ENCODE measurements around the gene BLCAP. TPM values are rescaled to one million over a fixed set of nuclear protein-coding genes. Genes with fewer than 3 reads are reported as not detected.

BLCAP gene
- total RNA-seq, 2 donors from 2014 or later = 24.1 to 44.8 TPM

DNA sequence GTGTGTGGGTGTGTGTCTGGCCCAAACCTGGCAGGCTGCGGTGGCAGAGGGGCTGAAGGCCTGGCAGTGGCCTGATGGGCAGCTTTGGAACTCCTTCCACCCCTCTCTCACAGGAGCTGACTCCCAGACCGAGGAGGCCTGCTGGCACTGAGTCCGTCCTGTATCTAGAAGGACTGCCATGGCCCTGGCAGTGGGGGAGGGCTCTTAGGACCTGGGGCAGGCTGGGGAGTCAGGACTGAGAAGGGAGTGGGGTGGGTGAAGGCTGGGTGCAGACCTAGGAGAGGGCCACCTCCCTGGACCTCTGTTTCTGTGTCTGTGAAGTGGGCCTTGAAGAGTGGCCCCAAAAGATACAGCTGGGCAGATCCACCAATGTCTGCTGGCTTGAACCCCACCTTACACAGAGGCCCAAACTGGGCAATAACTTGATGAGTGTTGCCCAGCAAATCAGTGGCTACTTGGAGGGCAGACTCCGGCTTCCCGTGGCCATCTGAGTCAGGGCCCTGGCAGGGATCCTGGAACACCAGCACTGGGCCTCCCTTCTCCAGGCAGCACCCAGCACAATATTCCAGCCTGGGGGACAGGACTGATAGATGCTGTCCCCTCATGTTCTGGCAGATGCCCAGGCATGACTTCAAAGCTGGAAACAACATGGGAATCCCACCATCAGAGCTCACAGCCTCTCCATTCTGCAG, 46.7 kb upstream of the BLCAP start:
- H3K4me1 ChIP-seq = no peaks in the 10 kb centered on the region
- no peaks in the 10 kb centered on the region for H3K36me3 ChIP-seq (replicated peaks in 1 of 2; ENCODE audit: insufficient read depth in 1 of 2, low read depth in 2 of 2)
- no peak overlapping the region for H3K27ac ChIP-seq
- ATAC-seq (no peak), DNase-seq (no peak)
- no peaks in the 10 kb centered on the region for H3K9me3 ChIP-seq
- intact Hi-C loops (cut with DNase I) = no loop called here
- WGBS, 2 donors = 72 to 75% methylated on average over 4 to 5 of the region's 5 CpGs
- TF ChIP-seq, protein P1, sequence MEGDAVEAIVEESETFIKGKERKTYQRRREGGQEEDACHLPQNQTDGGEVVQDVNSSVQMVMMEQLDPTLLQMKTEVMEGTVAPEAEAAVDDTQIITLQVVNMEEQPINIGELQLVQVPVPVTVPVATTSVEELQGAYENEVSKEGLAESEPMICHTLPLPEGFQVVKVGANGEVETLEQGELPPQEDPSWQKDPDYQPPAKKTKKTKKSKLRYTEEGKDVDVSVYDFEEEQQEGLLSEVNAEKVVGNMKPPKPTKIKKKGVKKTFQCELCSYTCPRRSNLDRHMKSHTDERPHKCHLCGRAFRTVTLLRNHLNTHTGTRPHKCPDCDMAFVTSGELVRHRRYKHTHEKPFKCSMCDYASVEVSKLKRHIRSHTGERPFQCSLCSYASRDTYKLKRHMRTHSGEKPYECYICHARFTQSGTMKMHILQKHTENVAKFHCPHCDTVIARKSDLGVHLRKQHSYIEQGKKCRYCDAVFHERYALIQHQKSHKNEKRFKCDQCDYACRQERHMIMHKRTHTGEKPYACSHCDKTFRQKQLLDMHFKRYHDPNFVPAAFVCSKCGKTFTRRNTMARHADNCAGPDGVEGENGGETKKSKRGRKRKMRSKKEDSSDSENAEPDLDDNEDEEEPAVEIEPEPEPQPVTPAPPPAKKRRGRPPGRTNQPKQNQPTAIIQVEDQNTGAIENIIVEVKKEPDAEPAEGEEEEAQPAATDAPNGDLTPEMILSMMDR (IDR thresholded peaks at IDR 0.05) = no peak
- no peak for TF ChIP-seq POLR2A (IDR thresholded peaks at IDR 0.05)
- H3K4me3 ChIP-seq = no peak overlapping the region
- H3K27me3 ChIP-seq = no peaks in the 10 kb centered on the region

DNA sequence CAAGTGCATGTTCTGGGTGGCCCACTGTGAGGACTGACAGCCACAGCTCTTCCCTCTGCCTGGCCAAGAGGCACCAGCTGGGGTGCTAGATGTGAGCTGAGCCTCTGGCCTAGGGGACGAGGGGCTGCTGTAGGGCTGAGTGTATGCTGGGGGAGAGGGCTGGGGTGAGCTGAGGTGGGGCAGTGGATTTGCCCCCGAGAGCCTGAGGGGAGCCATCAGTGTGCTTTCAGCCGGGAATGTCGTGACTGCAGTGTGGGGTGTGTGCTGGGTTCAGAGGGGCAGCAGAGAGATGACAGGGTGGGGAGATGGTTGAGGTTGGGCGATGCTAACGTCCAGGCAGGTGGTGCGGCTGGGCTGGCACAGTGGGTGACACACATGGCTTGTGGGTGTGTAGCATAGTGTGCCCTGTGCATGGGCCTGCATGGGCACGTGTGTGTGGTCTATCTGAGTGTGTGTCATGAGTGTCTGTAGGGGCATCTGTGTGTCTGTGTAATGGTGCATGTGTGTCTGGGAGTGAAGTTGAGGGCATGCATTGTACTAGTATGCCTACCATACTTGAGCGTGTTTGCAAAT, 46.0 kb upstream of the BLCAP start:
- H3K9me3 ChIP-seq = no peaks in the 10 kb centered on the region
- H3K36me3 ChIP-seq (replicated peaks in 1 of 2; ENCODE audit: insufficient read depth in 1 of 2, low read depth in 2 of 2) = no peaks in the 10 kb centered on the region
- no peak overlapping the region for H3K27ac ChIP-seq
- DNase-seq = no peak
- no peaks in the 10 kb centered on the region for H3K4me1 ChIP-seq
- intact Hi-C loops (cut with DNase I) = no loop called here
- no peak for ATAC-seq
- no peak overlapping the region for H3K4me3 ChIP-seq
- TF ChIP-seq, protein P1 (IDR thresholded peaks at IDR 0.05) = no peak
- TF ChIP-seq POLR2A (IDR thresholded peaks at IDR 0.05) = no peak
- WGBS, 2 donors = 64 to 67% methylated on average over 4 to 9 of the region's 9 CpGs
- H3K27me3 ChIP-seq = no peaks in the 10 kb centered on the region

DNA sequence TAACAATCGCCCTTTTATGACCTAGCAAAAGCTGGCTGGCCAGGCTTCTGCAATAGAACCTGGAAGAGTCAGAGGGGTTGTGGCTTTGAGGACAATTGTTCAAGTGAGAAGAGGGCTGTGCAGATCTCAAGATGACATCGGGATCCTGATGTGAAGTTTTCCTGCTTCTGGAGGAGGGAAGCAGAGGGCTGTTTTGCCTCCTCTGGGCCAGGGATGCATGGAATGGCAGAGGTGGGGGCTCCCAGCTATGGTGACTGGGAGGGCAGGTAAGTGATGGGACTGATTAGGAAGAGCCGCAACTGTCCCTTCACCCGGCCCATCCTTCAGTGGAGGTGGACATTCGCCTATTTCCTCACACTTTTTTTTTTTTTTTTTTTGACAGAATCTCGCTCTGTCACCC, 43.4 kb upstream of the BLCAP start:
- DNase-seq (no peak), ATAC-seq (no peak)
- TF ChIP-seq, protein P1 (IDR thresholded peaks at IDR 0.05) = no peak
- no peak for TF ChIP-seq POLR2A (IDR thresholded peaks at IDR 0.05)
- Histone ChIP-seq H3K27me3 (no peaks in the 10 kb centered on the region), H3K9me3 (no peaks in the 10 kb centered on the region), H3K27ac (no peak overlapping the region), H3K36me3 (replicated peaks in 1 of 2; ENCODE audit: insufficient read depth in 1 of 2, low read depth in 2 of 2) (no peaks in the 10 kb centered on the region), H3K4me3 (no peak overlapping the region), H3K4me1 (no peaks in the 10 kb centered on the region)
- intact Hi-C loops (cut with DNase I) = no loop called here
- 67% methylated on average over 6 of the region's 6 CpGs for WGBS, 2 donors

DNA sequence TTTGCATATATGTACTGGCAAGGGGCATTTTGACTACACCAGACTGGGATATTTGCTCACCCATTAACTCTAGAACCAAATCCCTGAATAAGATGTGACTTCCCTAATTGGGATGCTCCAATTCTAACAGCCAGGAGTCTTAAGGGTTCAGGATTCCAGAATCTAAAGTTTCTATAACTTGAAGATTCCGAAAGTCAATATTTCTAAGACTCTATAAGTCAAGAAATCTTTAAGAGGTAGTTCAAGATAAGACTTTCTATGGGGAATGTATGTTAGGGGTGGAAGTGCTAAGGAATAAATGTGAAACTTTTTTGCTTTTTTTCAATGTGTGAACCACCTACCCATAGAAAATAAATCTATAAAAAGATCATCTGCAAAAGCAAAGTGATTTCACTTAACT, 42.7 kb upstream of the BLCAP start:
- Histone ChIP-seq H3K4me1 (no peaks in the 10 kb centered on the region), H3K27me3 (no peaks in the 10 kb centered on the region), H3K4me3 (no peak overlapping the region), H3K36me3 (replicated peaks in 1 of 2; ENCODE audit: insufficient read depth in 1 of 2, low read depth in 2 of 2) (no peaks in the 10 kb centered on the region), H3K9me3 (no peaks in the 10 kb centered on the region), H3K27ac (no peak overlapping the region)
- DNase-seq (no peak), ATAC-seq (no peak)
- TF ChIP-seq, protein P1 (IDR thresholded peaks at IDR 0.05) = no peak
- TF ChIP-seq POLR2A (IDR thresholded peaks at IDR 0.05) = no peak
- intact Hi-C loops (cut with DNase I) = no loop called here
- WGBS, 2 donors = 42 to 71% methylated on average over 1 of the region's 1 CpG
